GM18951 (cell line): ENCODE measurements around the gene ARHGAP26.

Experiments used
- POLR2A ChIP-seq: IDR thresholded peaks from 4 replicates; pipeline ENCODE4 v1.6.1; 2011; ENCODE audit warnings: mild to moderate bottlenecking; ENCODE audit not compliant: insufficient read length, insufficient read depth; ENCODE audit errors: extremely low read depth
- in situ Hi-C: fragments of 300-500 bp; cut with MboI; formaldehyde crosslinking; loops from one replicate; pipeline ENCODE4 v1.12.0; 2022; ENCODE audit warnings: low sequenced_read_pairs, mixed read lengths, inconsistent platforms; ENCODE audit not compliant: unreplicated experiment

ARHGAP26 gene

DNA sequence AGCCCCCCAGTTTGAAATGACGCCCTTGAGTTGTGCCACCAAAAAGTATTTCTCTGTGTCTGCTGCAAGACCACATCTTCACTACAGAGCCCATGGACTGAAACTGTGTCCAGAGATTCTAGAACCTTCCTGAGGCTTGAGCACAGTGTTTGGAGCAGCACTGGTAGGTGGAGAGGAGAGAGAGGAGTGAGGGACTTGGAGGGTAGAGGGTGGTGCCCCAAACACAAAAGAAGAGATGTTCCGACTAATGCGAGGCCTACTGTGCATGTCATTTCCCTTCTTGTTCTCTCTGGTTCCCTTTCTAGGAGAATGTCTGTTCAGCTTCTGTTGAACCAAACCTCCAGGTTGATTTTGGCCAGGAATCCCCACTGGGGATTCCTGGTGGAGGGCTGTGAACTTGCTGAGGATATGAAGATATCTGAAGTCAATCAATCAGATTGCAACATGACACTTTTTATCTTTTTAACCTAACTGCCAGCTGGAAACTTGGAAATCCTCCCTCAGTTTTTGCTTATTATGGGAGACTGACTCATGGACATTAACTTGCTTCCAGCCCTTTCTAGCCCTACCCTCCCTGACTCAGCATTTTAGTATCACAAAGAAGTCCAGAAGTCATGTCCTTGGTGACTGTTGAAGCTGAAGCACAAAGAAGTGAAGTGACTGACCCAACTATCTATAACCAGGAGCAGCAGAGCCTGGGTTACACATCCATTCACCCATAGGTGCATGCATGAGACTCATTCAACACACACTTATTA lies 478.8 kb downstream of the ARHGAP26 start:
- in situ Hi-C loops = no loop called here
- no peak for TF ChIP-seq POLR2A

DNA sequence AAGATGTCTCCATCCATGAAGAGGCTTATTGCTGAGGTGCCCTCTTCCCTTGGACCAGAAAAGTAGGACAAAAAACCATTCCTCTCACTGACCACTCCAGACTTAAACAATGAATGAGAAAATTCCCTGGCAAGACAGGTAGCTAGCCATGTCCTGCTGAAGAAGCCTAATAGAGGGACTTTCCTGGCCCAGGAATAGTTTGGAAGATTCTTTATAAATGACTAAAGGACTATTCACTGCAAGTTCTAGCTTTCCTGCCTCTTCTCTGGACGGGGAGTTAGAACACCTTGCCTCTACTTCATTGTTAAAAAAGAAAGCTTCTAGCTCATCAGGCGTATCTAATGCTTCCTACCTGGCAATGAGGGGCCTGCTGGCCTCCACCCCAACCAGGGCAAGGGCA lies 479.7 kb downstream of the ARHGAP26 start:
- in situ Hi-C loops = no loop called here
- no peak for TF ChIP-seq POLR2A

DNA sequence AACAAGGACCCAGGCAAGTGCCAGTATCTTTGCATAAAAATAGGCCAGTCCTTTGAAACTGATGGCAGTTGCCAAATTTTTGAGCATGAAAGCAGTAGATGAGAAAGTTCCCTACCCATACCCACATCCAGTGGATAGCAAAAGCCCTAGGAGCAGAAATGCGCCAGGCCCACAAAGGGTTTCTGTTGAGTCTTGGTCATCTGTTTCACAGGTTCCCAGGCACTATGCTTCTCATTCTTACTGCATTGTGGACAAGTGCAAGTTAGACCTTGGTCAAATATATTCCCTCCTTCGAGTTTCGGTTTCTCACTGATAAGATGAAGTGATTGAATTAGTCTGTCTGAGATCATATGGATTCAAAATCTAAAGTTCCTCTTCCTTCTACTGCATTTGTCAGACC lies 481.0 kb downstream of the ARHGAP26 start:
- no peak for TF ChIP-seq POLR2A
- in situ Hi-C loops = no loop called here

DNA sequence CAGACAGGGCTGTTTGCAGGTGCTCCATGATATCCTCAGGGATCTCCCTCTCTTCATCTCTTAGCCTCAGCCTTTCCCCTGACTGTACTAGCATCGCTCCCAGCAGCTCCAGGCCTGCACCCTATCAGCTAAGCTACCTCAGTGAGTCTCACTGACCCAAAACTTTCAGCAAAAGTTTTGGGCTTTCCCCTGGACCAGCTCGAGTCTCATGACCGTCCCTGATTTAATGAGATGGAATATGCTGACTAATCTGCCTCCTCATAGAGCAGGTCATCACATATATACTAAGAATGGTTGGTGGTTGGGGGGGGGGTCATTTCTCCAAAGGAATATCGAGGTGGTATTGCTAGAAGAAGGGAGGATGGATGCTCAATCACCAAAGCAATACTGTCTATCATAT lies 481.8 kb downstream of the ARHGAP26 start:
- no peak for TF ChIP-seq POLR2A
- in situ Hi-C loops = no loop called here

DNA sequence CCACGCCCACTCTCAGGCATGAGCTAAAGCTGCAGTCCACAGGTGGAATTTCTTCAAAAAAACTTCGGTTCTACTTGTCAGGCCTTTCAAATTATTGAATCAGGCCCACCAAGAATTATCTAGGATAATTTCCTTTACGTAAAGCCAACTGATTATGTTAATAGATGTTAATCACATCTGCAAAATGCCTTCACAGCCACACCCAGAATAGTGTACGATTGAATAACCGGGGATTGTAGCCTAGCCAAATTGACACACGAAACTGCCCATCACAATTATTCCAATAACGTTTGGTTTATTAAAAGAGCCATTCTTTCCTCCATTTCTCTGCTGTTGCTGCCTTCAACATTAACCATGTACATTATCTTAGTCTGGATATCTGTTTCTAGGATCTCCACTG lies 484.6 kb downstream of the ARHGAP26 start:
- in situ Hi-C loops = no loop called here
- TF ChIP-seq POLR2A = no peak

DNA sequence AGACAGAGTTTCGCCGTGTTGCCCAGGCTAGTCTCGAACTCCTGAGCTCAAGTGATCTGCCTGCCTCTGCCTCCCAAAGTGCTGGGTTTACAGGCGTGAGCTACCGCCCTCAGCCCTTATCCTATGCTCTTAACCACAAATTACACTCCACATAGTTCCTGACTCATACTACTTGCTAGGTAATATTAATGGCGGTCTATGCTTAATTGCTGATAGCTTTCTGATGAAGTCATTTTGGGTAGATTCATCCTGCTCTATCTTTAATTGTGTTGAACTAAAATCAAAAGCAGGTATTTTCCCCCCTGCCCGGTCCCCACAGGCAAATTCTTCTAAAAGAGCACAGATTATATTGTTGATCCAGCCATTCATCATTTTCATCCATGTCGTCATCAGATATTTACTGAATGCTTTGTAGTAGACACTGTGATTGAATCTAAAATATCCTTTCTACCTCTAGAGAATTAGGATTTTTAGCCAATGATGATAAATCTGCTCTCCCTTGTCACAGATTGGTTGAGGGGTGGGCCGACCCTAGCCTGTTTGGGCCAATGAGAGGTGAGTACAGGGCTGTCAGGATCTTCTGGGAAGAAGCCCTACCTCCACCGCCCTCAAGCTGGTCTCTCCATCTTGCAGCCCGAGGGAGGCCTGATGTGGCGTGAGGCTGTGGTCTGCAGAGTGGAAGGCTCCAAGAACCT lies 488.5 kb downstream of the ARHGAP26 start:
- in situ Hi-C loops = no loop called here
- TF ChIP-seq POLR2A = no peak

DNA sequence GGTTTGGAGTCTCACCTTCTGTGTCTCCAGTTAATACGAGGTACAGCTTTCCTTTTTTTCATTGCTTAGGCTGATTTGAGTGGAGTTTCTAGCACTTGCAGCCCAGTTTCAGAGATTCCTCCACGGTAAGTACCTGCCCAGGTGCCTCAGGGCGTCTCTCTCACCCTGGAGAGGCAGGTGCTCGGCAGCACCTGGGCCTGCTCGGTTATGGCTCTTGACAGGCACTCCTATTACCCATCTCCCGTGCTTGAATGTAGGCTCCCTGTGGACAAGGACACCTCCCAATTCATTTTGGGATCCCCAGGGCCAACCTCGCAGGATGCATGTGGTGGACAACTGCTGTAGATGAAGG lies 489.1 kb downstream of the ARHGAP26 start:
- in situ Hi-C loops = no loop called here
- no peak for TF ChIP-seq POLR2A

DNA sequence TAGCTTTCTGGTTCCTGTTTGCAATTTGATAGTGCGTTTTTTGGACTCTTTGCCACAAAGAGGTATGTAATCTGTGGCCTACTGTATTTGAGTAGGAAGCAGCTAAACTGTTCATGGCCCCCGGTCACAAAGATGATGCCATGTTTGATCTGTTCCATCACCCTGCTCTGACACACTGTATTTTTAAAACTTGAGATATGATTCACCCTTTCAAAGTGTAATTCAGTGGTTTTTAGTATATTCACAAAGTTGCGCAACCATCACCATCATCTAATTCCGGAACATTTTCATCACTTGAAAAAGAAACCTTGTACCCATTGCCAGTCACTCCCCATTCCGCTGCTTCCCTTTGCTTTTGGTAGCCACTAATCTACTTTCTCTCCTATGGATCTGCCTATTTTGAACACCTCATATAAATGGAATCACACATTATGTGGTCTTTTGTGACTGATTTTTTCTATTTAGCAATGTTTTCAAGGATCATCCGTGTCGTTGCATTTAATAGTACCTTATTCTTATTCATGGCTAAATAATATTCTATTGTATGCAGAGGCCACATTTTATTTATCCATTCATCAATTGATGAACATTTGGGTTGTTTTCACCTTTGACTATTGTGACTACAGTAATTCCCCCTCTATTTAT lies 491.7 kb downstream of the ARHGAP26 start:
- in situ Hi-C loops = no loop called here
- no peak for TF ChIP-seq POLR2A

DNA sequence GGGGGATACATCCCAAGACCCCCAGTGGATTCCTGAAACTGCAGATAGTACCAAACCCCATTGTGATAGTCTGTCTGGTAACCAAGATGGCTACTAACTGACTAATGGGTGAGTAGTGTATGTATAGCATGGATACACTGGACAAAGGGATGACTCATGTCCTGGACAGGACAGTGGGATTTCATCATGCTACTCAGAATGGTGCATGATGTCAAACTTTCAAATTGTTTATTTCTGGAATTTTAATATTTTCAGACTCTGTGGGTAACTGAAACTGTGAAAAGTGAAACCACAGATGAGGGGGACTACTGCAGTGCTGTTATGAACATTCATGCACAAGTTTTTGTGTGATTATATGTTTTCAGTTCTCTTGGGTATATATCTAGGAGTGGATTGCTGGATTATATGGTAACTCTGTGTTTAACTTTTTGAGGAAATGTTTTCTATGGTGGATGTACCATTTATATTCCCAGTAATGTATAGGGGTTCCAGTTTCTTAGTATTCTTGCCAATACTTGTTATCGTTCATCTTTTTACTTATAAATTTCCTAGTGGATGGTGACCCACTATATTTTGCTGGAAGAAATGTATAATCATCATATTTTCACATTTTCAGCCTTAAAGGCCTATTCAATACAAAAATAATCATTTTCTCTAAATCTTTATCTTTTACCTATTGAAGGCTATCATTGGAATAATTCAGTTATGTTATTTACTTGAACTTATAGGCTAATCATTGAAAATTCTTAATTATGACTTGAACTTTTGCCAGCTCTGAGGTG lies 492.4 kb downstream of the ARHGAP26 start:
- no peak for TF ChIP-seq POLR2A
- in situ Hi-C loops = no loop called here

DNA sequence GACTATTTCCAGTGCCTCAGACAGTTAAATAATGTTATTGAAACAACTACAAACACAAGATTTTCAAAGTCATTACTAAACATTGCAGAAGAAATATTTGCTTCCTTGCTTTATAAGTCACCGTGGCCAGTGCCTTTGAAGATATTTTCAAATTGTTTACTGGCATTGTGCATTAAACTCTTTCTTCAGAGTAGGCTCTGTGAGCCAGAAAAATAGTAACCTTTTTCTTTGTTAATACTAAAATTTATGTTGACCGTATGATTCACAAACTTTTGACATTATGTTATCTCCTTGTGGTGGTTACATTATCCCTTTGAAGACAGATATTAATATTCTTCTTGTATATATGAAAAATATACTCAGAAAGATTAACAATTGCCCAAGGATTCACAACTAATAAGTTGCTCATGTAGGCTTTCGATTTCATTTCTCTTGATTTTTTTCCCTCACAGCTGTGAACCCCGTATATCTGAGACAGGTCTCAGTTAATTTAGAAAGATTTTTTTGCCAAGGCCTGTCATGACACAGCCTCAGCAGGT lies 493.2 kb downstream of the ARHGAP26 start:
- in situ Hi-C loops = no loop called here
- no peak for TF ChIP-seq POLR2A

DNA sequence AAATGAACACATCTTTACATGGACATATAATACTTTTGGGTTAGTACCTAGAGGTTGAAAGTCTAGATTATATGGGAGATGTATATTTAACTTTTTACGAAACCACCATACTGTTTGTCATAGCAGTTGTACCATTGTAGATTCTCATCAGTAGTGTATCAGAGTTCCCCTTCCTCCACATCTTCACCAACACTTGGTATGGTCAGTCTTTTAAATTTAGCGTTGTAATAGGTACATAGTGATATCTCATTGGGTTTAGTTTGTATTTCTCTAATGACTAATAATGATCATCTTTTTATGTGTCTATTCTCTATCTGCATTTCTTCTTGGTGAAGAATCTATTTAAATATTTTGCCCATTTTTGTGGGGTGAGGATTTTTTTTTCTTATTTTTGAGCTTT lies 495.8 kb downstream of the ARHGAP26 start:
- TF ChIP-seq POLR2A = no peak
- in situ Hi-C loops = no loop called here

DNA sequence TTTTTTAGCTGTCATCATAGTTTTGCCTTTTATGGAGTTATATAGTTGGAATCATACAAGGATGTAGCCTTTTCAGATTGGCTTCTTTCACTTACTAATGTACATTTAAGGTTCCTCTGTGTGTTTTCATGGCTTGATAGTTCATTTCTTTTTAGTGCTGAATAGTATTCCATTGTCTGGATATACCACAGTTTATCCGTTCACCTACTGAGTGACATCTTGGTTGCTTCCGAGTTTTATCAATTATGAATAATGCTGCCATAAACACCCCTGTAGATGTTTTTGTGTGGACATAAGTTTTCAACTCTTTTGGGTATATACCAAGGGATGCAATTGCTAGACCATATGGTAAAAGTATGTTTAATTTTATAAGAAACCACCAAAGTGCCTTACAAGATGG lies 497.0 kb downstream of the ARHGAP26 start:
- in situ Hi-C loops = no loop called here
- no peak for TF ChIP-seq POLR2A

DNA sequence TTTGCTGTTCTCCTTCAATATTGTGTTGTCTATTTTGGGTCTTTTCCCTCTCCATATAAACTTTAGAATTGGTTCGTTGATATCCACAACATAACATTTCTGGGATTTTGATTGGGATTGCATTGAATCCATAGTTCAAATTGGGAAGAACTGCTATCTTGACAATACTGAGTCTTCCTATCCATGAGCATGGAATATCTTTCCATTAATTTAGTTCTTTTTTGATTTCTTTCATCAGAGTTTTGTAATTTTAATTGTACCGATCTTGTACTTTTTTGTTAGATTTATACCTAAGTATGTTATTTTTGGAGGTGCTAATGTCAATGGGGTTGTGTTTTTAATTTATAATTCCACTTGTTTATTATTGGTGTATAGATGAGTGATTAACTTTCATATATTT lies 498.2 kb downstream of the ARHGAP26 start:
- TF ChIP-seq POLR2A = no peak
- in situ Hi-C loops = no loop called here
